Measurements from ENCODE around the gene EEF1A2.

- TF ChIP-seq POLR2A (IDR thresholded peaks at IDR 0.05; ENCODE audit: low read depth, low read length), result no peak
- TF ChIP-seq, protein P1, sequence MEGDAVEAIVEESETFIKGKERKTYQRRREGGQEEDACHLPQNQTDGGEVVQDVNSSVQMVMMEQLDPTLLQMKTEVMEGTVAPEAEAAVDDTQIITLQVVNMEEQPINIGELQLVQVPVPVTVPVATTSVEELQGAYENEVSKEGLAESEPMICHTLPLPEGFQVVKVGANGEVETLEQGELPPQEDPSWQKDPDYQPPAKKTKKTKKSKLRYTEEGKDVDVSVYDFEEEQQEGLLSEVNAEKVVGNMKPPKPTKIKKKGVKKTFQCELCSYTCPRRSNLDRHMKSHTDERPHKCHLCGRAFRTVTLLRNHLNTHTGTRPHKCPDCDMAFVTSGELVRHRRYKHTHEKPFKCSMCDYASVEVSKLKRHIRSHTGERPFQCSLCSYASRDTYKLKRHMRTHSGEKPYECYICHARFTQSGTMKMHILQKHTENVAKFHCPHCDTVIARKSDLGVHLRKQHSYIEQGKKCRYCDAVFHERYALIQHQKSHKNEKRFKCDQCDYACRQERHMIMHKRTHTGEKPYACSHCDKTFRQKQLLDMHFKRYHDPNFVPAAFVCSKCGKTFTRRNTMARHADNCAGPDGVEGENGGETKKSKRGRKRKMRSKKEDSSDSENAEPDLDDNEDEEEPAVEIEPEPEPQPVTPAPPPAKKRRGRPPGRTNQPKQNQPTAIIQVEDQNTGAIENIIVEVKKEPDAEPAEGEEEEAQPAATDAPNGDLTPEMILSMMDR (IDR thresholded peaks at IDR 0.05; ENCODE audit: extremely low read depth in 1 of 2, insufficient read depth in 1 of 2, low read depth in 1 of 2, low read length in 2 of 2), result no peak
- TF ChIP-seq JUN (IDR thresholded peaks at IDR 0.05; ENCODE audit: borderline replicate concordance, insufficient read depth, insufficient read length, low read depth), result no peak
- peak; percentile 43 for TF ChIP-seq EZH2 (IDR thresholded peaks at IDR 0.05; ENCODE audit: borderline replicate concordance, low read depth, low read length, severe bottlenecking)
Measured at GRCh38 chr20:63546956-63547724, 48.3 kb upstream of the EEF1A2 start.

Measured in endothelial cell of umbilical vein (primary cell).